GM18951 (cell line): ENCODE data around the gene ADTRP.

Source experiments
- POLR2A ChIP-seq: IDR thresholded peaks from 4 replicates; pipeline ENCODE4 v1.6.1; 2011; ENCODE audit warnings: mild to moderate bottlenecking; ENCODE audit not compliant: insufficient read length, insufficient read depth; ENCODE audit errors: extremely low read depth
- in situ Hi-C: fragments of 300-500 bp; cut with MboI; formaldehyde crosslinking; loops from one replicate; pipeline ENCODE4 v1.12.0; 2022; ENCODE audit warnings: low sequenced_read_pairs, mixed read lengths, inconsistent platforms; ENCODE audit not compliant: unreplicated experiment

ADTRP gene

GRCh38 chr6:11766043-11766442 is 12.6 kb downstream of the ADTRP start:
- TF ChIP-seq POLR2A, result no peak
- in situ Hi-C loops, result no loop called here

GRCh38 chr6:11764250-11764604 is 14.4 kb downstream of the ADTRP start:
- in situ Hi-C loops, result no loop called here
- TF ChIP-seq POLR2A, result no peak

GRCh38 chr6:11763460-11764249 is 14.9 kb downstream of the ADTRP start:
- no peak for TF ChIP-seq POLR2A
- in situ Hi-C loops, result no loop called here

- no peak for TF ChIP-seq POLR2A
- in situ Hi-C loops, result no loop called here
Measured at GRCh38 chr6:11762794-11763459, 15.7 kb downstream of the ADTRP start.

- in situ Hi-C loops, result no loop called here
- no peak for TF ChIP-seq POLR2A
Measured at GRCh38 chr6:11761744-11762620, 16.6 kb downstream of the ADTRP start.

GRCh38 chr6:11760015-11760473 is 18.6 kb downstream of the ADTRP start:
- no peak for TF ChIP-seq POLR2A
- in situ Hi-C loops, result no loop called here

- TF ChIP-seq POLR2A, result no peak
- in situ Hi-C loops, result no loop called here
Measured at GRCh38 chr6:11758878-11759277, 19.7 kb downstream of the ADTRP start.

- no peak for TF ChIP-seq POLR2A
- in situ Hi-C loops, result no loop called here
Measured at GRCh38 chr6:11756726-11757125, 21.9 kb downstream of the ADTRP start.

GRCh38 chr6:11756292-11756691 is 22.3 kb downstream of the ADTRP start:
- TF ChIP-seq POLR2A, result no peak
- in situ Hi-C loops, result no loop called here

GRCh38 chr6:11755725-11756124 is 22.9 kb downstream of the ADTRP start:
- in situ Hi-C loops, result no loop called here
- no peak for TF ChIP-seq POLR2A

- in situ Hi-C loops, result no loop called here
- TF ChIP-seq POLR2A, result no peak
Measured at GRCh38 chr6:11754625-11755271, 23.9 kb downstream of the ADTRP start.

- TF ChIP-seq POLR2A, result no peak
- in situ Hi-C loops, result no loop called here
Measured at GRCh38 chr6:11753798-11754197, 24.8 kb downstream of the ADTRP start.

- in situ Hi-C loops, result no loop called here
- no peak for TF ChIP-seq POLR2A
Measured at GRCh38 chr6:11752360-11752759, 26.2 kb downstream of the ADTRP start.
